H1 (cell line): ENCODE measurements around the gene SGSH. TPM values are rescaled to one million over a fixed set of nuclear protein-coding genes. Genes with fewer than 3 reads are reported as not detected.

Source experiments
- CTCF ChIA-PET: fragments of 300-600 bp; sonication (Branson Sonifier 250); formaldehyde crosslinking; loops from one replicate; lab custom pipeline; 2021; ENCODE audit not compliant: partially characterized antibody; lab: Charles Lee
- POLR2A ChIA-PET: fragments of 300-600 bp; sonication (Branson Sonifier 250); formaldehyde crosslinking; loops from one replicate; lab custom pipeline; 2021; ENCODE audit warnings: inconsistent platforms; ENCODE audit not compliant: partially characterized antibody; lab: Charles Lee
- DNase-seq, 2 experiments: peaks; one replicate each; pipeline versions ENCODE4 v3.0.0 to v3.0.0-alpha.2; 2010 to 2022; ENCODE audit warnings: low spot score in 2 of 2, low read depth in 1 of 2, mixed read lengths in 1 of 2
- FAIRE-seq: peaks from 2 replicates; lab custom pipeline; 2011; peaks lifted over from hg19 to GRCh38; lab: Jason Lieb, UNC
- H2AFZ ChIP-seq: 2 replicates; pipeline ENCODE4 v1.8.1; 2012; ENCODE audit warnings: low read length, inconsistent platforms
- H2AK5ac ChIP-seq: 2 replicates; pipeline ENCODE4 v1.6.1; 2013; ENCODE audit warnings: low read depth, low read length
- H2BK120ac ChIP-seq: replicated peaks from 2 replicates; pipeline ENCODE3; 2013; ENCODE audit warnings: low read depth, low read length, inconsistent platforms
- H2BK12ac ChIP-seq: 2 replicates; pipeline ENCODE4 v1.6.1; 2013; ENCODE audit warnings: low read depth, low read length
- H2BK15ac ChIP-seq: 2 replicates; pipeline ENCODE4 v1.6.1; 2013; ENCODE audit warnings: low read length
- H2BK20ac ChIP-seq: 2 replicates; pipeline ENCODE4 v1.6.1; 2013; ENCODE audit warnings: low read length
- H2BK5ac ChIP-seq: 2 replicates; pipeline ENCODE4 v1.6.1; 2013; ENCODE audit warnings: low read depth, low read length
- H3K14ac ChIP-seq: 2 replicates; pipeline ENCODE4 v1.6.1; 2013; ENCODE audit warnings: inconsistent platforms; ENCODE audit not compliant: insufficient read length
- H3K18ac ChIP-seq: 2 replicates; pipeline ENCODE4 v1.6.1; 2013; ENCODE audit warnings: low read length; ENCODE audit errors: extremely low read depth
- H3K23ac ChIP-seq: 2 replicates; pipeline ENCODE4 v1.6.1; 2013; ENCODE audit warnings: inconsistent platforms; ENCODE audit not compliant: insufficient read length
- H3K23me2 ChIP-seq: 2 replicates; pipeline ENCODE4 v1.6.1; 2013; ENCODE audit warnings: low read depth, low read length
- H3K27ac ChIP-seq: 2 replicates; pipeline ENCODE4 v1.6.1; 2011; ENCODE audit warnings: low read depth, low read length, inconsistent platforms
- H3K27me3 ChIP-seq, 4 experiments: replicated peaks in 1 of 4; 1 replicate in 1 of 4; 2 replicates in 3 of 4; pipeline versions ENCODE4 v1.6.1 to v1.8.1; 2011 to 2013; ENCODE audit warnings: low read length in 3 of 4, mild to moderate bottlenecking in 3 of 4, inconsistent platforms in 2 of 4, mixed read lengths in 2 of 4, moderate library complexity in 1 of 4; ENCODE audit not compliant: control insufficient read depth in 3 of 4, insufficient read depth in 3 of 4; ENCODE audit errors: extremely low read depth in 1 of 4
- H3K36me3 ChIP-seq, 4 experiments: 2 replicates each; pipeline versions ENCODE4 v1.6.1 to v1.8.1; 2011 to 2013; ENCODE audit warnings: mild to moderate bottlenecking in 4 of 4, low read length in 3 of 4, moderate library complexity in 2 of 4, control low read depth in 1 of 4, inconsistent platforms in 1 of 4; ENCODE audit not compliant: insufficient read depth in 4 of 4, control insufficient read depth in 2 of 4
- H3K4ac ChIP-seq: replicated peaks from 2 replicates; pipeline ENCODE3; 2013; ENCODE audit warnings: low read length, low read depth, mixed read lengths, inconsistent platforms; ENCODE audit not compliant: insufficient read length
- H3K4me1 ChIP-seq, 4 experiments: replicated peaks in 1 of 4; 1 replicate in 1 of 4; 2 replicates in 3 of 4; pipeline versions ENCODE4 v1.6.1 to v1.8.1; 2011 to 2013; ENCODE audit warnings: low read length in 3 of 4, inconsistent platforms in 2 of 4, mixed read lengths in 1 of 4; ENCODE audit not compliant: insufficient read depth in 4 of 4, control insufficient read depth in 3 of 4
- H3K4me2 ChIP-seq, 2 experiments: 2 replicates each; pipeline versions ENCODE4 v1.6.1 to v1.8.1; 2011 to 2013; ENCODE audit warnings: low read depth in 2 of 2, low read length in 2 of 2, control low read depth in 1 of 2, inconsistent platforms in 1 of 2, mild to moderate bottlenecking in 1 of 2; ENCODE audit not compliant: insufficient read depth in 1 of 2
- H3K4me3 ChIP-seq, 4 experiments: fragments of 200-600, 300-600 bp in 1 of 4; sonication (generic), shearing (Covaris generic), sonication (Bioruptor Twin) in 1 of 4; 2 replicates each; pipeline versions ENCODE4 v1.5.1 to v1.8.1; 2011 to 2016; ENCODE audit warnings: low read length in 4 of 4, low read depth in 3 of 4, control low read depth in 2 of 4, inconsistent platforms in 2 of 4, mild to moderate bottlenecking in 2 of 4, mixed read lengths in 1 of 4, moderate library complexity in 1 of 4; ENCODE audit not compliant: insufficient read depth in 2 of 4; ENCODE audit errors: extremely low read depth in 1 of 4
- H3K56ac ChIP-seq: replicated peaks from 2 replicates; pipeline ENCODE3; 2013; ENCODE audit warnings: low read depth, mild to moderate bottlenecking, mixed read lengths, low read length, inconsistent platforms; ENCODE audit not compliant: insufficient read length
- H3K79me1 ChIP-seq: 2 replicates; pipeline ENCODE4 v1.6.1; 2013; ENCODE audit warnings: low read depth, low read length, control low read depth
- H3K79me2 ChIP-seq, 2 experiments: 2 replicates each; pipeline versions ENCODE4 v1.6.1 to v1.8.1; 2012 to 2013; ENCODE audit warnings: low read length in 2 of 2, mild to moderate bottlenecking in 2 of 2, inconsistent platforms in 1 of 2; ENCODE audit not compliant: insufficient read depth in 2 of 2, control insufficient read depth in 1 of 2
- H3K9ac ChIP-seq, 4 experiments: replicated peaks in 1 of 4; 1 replicate in 1 of 4; 2 replicates in 3 of 4; pipeline versions ENCODE4 v1.6.1 to v1.8.1; 2011 to 2013; ENCODE audit warnings: low read depth in 3 of 4, low read length in 3 of 4, control low read depth in 2 of 4, mild to moderate bottlenecking in 2 of 4, moderate library complexity in 2 of 4, inconsistent platforms in 1 of 4; ENCODE audit errors: extremely low read depth in 1 of 4
- H3K9me3 ChIP-seq, 2 experiments: 2 replicates each; pipeline versions ENCODE4 v1.6.1 to v1.8.1; 2012 to 2013; ENCODE audit warnings: mild to moderate bottlenecking in 2 of 2, moderate library complexity in 2 of 2, control low read depth in 1 of 2, inconsistent platforms in 1 of 2, low read depth in 1 of 2, low read length in 1 of 2, mixed read lengths in 1 of 2; ENCODE audit not compliant: insufficient read depth in 2 of 2
- H4K20me1 ChIP-seq, 2 experiments: replicated peaks in 1 of 2; 2 replicates each; pipeline versions ENCODE3 to v1.8.1; 2011 to 2013; ENCODE audit warnings: inconsistent platforms in 2 of 2, low read length in 2 of 2, mild to moderate bottlenecking in 1 of 2; ENCODE audit not compliant: insufficient read depth in 2 of 2, control insufficient read depth in 1 of 2
- H4K5ac ChIP-seq: 2 replicates; pipeline ENCODE4 v1.6.1; 2013; ENCODE audit warnings: low read length, low read depth, mixed read lengths, inconsistent platforms; ENCODE audit not compliant: insufficient read length
- H4K8ac ChIP-seq: 2 replicates; pipeline ENCODE4 v1.8.0; 2013; ENCODE audit warnings: mild to moderate bottlenecking, moderate library complexity, low read length, inconsistent platforms; ENCODE audit not compliant: insufficient read depth; ENCODE audit errors: extremely low read depth
- H4K91ac ChIP-seq: replicated peaks from 2 replicates; pipeline ENCODE3; 2013; ENCODE audit warnings: low read length, mixed read lengths, inconsistent platforms; ENCODE audit not compliant: insufficient read length
- CEBPB ChIP-seq: IDR thresholded peaks from 2 replicates; pipeline ENCODE4 v1.6.1; 2012; ENCODE audit warnings: low read depth, low read length
- EZH2 ChIP-seq: fragments of 200-600 bp; sonication (generic); IDR thresholded peaks from 2 replicates; pipeline ENCODE4 v1.7.1; 2012; ENCODE audit warnings: low read depth, mild to moderate bottlenecking, moderate library complexity, low read length, inconsistent platforms; ENCODE audit not compliant: severe bottlenecking
- FOSL1 ChIP-seq: IDR thresholded peaks from 2 replicates; pipeline ENCODE4 v1.6.1; 2011; ENCODE audit warnings: mild to moderate bottlenecking, low read depth, low read length, moderate library complexity; ENCODE audit not compliant: insufficient read depth
- GABPA ChIP-seq: IDR thresholded peaks from 2 replicates; pipeline ENCODE4 v1.6.1; 2011; ENCODE audit warnings: mild to moderate bottlenecking, low read length, moderate library complexity, borderline replicate concordance; ENCODE audit not compliant: insufficient read depth
- JUND ChIP-seq: IDR thresholded peaks from 2 replicates; pipeline ENCODE4 v1.6.1; 2011; ENCODE audit warnings: mild to moderate bottlenecking, improper control_type of control experiment, low read length
- RXRA ChIP-seq: IDR thresholded peaks from 2 replicates; pipeline ENCODE4 v1.6.1; 2011; ENCODE audit warnings: low read depth, mild to moderate bottlenecking, low read length, moderate library complexity; ENCODE audit not compliant: insufficient read depth
- SIN3A ChIP-seq, 2 experiments: IDR thresholded peaks in 1 of 2; conservative IDR thresholded peaks in 1 of 2; 2 replicates each; pipeline ENCODE4 v1.6.1; 2011 to 2012; ENCODE audit warnings: low read length in 2 of 2, improper control_type of control experiment in 1 of 2, low read depth in 1 of 2, mild to moderate bottlenecking in 1 of 2
- TBP ChIP-seq: IDR thresholded peaks from 2 replicates; pipeline ENCODE4 v1.6.1; 2011; ENCODE audit warnings: low read depth, low read length, improper control_type of control experiment
- YY1 ChIP-seq: IDR thresholded peaks from 2 replicates; pipeline ENCODE4 v1.6.1; 2011; ENCODE audit warnings: low read depth, mild to moderate bottlenecking, low read length
- WGBS, 2 experiments: shearing (Covaris generic) in 1 of 2; methylation state at CpG; one replicate each; pipeline versions ENCODE4 v1.1.6 to v1.1.7; 2013 to 2015; ENCODE audit warnings: low lambda C conversion rate in 2 of 2, mixed read lengths in 2 of 2, inconsistent platforms in 1 of 2, low coverage in 1 of 2, missing lambda C conversion rate in 1 of 2; ENCODE audit not compliant: insufficient replicate concordance in 2 of 2, insufficient coverage in 1 of 2, insufficient read length in 1 of 2; ENCODE audit errors: extremely low coverage in 1 of 2, missing lambda C conversion rate in 1 of 2; 5-methylcytosine and 5-hydroxymethylcytosine counted together
- polyA plus RNA-seq, 7 experiments: library from polyadenylated mRNA; depleted of rRNA in 3 of 7; stranded (reverse) in 5 of 7; unstranded in 2 of 7; fragments of >200 nt in 5 of 7; fragments of 200-250 nt in 2 of 7; gene quantifications; 1 replicate in 5 of 7; 2 replicates in 1 of 7; 4 replicates in 1 of 7; pipeline versions ENCODE4 v1.2.1 to v1.2.3, GENCODE V29; 2011 to 2013; ENCODE audit warnings: missing spikeins in 2 of 7, mixed read lengths in 2 of 7
- total RNA-seq: library from RNA; stranded (reverse); fragmentation: NEBNext Ultra II Directional; extraction: Animal tissue kit (Norgen Biotek cat#: 25700); gene quantifications from 2 replicates; pipeline ENCODE4 v1.2.1, GENCODE V29; 2021
- TF ChIP-seq, protein P1 (sequence below), 3 experiments: IDR thresholded peaks; 1 replicate in 2 of 3; 2 replicates in 1 of 3; pipeline versions ENCODE4 v1.5.1 to v1.6.1; 2011; ENCODE audit warnings: low read length in 3 of 3, mild to moderate bottlenecking in 3 of 3, inconsistent platforms in 2 of 3, low read depth in 1 of 3, moderate library complexity in 1 of 3; ENCODE audit not compliant: insufficient read depth in 1 of 3; ENCODE audit errors: control extremely low read depth in 1 of 3
- TF ChIP-seq, protein P2 (sequence below): IDR thresholded peaks from 2 replicates; pipeline ENCODE4 v1.6.1; 2012; ENCODE audit warnings: inconsistent platforms

Gene SGSH
- total and polyA plus RNA-seq, 2 of the 8 experiments (the other 6 are each of a cell fraction or from before 2014, with no cell fraction given), result 18.0 to 19.6 TPM

GRCh38 chr17:80242505-80242904 lies 22.4 kb upstream of the SGSH start:
- Histone ChIP-seq H4K91ac (no peak overlapping the region), H3K27ac (no peak overlapping the region), H2BK5ac (no peak overlapping the region), H3K36me3 (peaks cover 0 to 8% (median 5%) of the 10 kb centered on the region in 4 experiments; a peak in 5 of 8 replicates), H3K9ac (no peak overlapping the region), H3K79me2 (no peaks in the 10 kb centered on the region), H3K27me3 (no peaks in the 10 kb centered on the region), H3K9me3 (no peaks in the 10 kb centered on the region; a peak in 1 of 4 replicates), H3K4ac (no peak overlapping the region), H4K5ac (no peak overlapping the region), H2BK15ac (no peak overlapping the region), H2BK120ac (no peak overlapping the region), H3K4me1 (no peaks in the 10 kb centered on the region), H2AFZ (no peak overlapping the region), H3K56ac (no peak overlapping the region), H3K14ac (no peak overlapping the region), H3K23ac (no peak overlapping the region), H4K20me1 (peaks cover 0 to 3% of the 10 kb centered on the region in 2 experiments), H3K4me3 (no peak overlapping the region), H3K18ac (no peak overlapping the region), H2AK5ac (no peak overlapping the region), H2BK12ac (no peak overlapping the region), H3K4me2 (no peak overlapping the region), H4K8ac (no peak overlapping the region), H2BK20ac (no peak overlapping the region), H3K79me1 (no peaks in the 10 kb centered on the region), H3K23me2 (no peaks in the 10 kb centered on the region)
- POLR2A ChIA-PET, result interaction anchor here (2.1 kb wide), 1 partner anchor 13 kb away, joined by 4 read pairs; no protein-coding TSS in a partner anchor
- FAIRE-seq (no peak), DNase-seq (no peak)
- WGBS, 2 experiments, result 89% methylated on average over 12 of the region's 14 CpGs; no CpG with 5 or more reads in 1 of the 2 experiments
- CTCF ChIA-PET, result interaction anchor here (0.9 kb wide), 1 partner anchor 17 kb away, joined by 4 read pairs; no protein-coding TSS in a partner anchor
- TF ChIP-seq EZH2 (no peak), GABPA (no peak), JUND (no peak), SIN3A (conservative IDR thresholded peaks at IDR 0.05 in 1 of 2, IDR thresholded peaks at IDR 0.05 in 1 of 2; ENCODE audit: low read depth in 1 of 2, low read length in 2 of 2) (no peak), YY1 (no peak), RXRA (no peak), TBP (no peak), FOSL1 (no peak), CEBPB (no peak)
- TF ChIP-seq, protein P1, sequence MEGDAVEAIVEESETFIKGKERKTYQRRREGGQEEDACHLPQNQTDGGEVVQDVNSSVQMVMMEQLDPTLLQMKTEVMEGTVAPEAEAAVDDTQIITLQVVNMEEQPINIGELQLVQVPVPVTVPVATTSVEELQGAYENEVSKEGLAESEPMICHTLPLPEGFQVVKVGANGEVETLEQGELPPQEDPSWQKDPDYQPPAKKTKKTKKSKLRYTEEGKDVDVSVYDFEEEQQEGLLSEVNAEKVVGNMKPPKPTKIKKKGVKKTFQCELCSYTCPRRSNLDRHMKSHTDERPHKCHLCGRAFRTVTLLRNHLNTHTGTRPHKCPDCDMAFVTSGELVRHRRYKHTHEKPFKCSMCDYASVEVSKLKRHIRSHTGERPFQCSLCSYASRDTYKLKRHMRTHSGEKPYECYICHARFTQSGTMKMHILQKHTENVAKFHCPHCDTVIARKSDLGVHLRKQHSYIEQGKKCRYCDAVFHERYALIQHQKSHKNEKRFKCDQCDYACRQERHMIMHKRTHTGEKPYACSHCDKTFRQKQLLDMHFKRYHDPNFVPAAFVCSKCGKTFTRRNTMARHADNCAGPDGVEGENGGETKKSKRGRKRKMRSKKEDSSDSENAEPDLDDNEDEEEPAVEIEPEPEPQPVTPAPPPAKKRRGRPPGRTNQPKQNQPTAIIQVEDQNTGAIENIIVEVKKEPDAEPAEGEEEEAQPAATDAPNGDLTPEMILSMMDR (IDR thresholded peaks at IDR 0.05; ENCODE audit: control extremely low read depth in 1 of 3, insufficient read depth in 1 of 3, low read depth in 1 of 3, low read length in 3 of 3), result no peak
- TF ChIP-seq, protein P2, sequence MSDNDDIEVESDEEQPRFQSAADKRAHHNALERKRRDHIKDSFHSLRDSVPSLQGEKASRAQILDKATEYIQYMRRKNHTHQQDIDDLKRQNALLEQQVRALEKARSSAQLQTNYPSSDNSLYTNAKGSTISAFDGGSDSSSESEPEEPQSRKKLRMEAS, result no peak
